ENCODE data around the gene VIM.
A peak's percentile ranks its signal among the peaks of the same experiment; 100 is the strongest.

- TF ChIP-seq POLR2A (IDR thresholded peaks at IDR 0.05) (no peak), CTCF (IDR thresholded peaks at IDR 0.05) (peak in 3 of 6 experiments; percentile 9 to 26 (median 18))
These were observed 22.7 kb downstream of the VIM start for GRCh38 chr10:17250736-17251135.

All from adrenal gland (tissue), 5 donors.